KOPT-K1 (cell line): ENCODE results near the gene MST1.

ENCODE experiments used
- H3K27ac ChIP-seq: fragments of 200-600 bp; sonication (generic); 2 replicates; pipeline ENCODE4 v1.5.1; 2016; ENCODE audit warnings: antibody characterized with exemption, mild to moderate bottlenecking, low read depth, low read length; ENCODE audit not compliant: poor library complexity, severe bottlenecking
- H3K36me3 ChIP-seq: fragments of 200-600 bp; sonication (generic); 2 replicates; pipeline ENCODE4 v1.5.1; 2017; ENCODE audit warnings: antibody characterized with exemption, mild to moderate bottlenecking, low read length, moderate library complexity; ENCODE audit not compliant: insufficient read depth
- H3K9me3 ChIP-seq: fragments of 200-600 bp; sonication (generic); 2 replicates; pipeline ENCODE4 v1.5.1; 2017; ENCODE audit warnings: antibody characterized with exemption, low read length, mild to moderate bottlenecking; ENCODE audit not compliant: insufficient read depth, poor library complexity, severe bottlenecking

Gene MST1

DNA sequence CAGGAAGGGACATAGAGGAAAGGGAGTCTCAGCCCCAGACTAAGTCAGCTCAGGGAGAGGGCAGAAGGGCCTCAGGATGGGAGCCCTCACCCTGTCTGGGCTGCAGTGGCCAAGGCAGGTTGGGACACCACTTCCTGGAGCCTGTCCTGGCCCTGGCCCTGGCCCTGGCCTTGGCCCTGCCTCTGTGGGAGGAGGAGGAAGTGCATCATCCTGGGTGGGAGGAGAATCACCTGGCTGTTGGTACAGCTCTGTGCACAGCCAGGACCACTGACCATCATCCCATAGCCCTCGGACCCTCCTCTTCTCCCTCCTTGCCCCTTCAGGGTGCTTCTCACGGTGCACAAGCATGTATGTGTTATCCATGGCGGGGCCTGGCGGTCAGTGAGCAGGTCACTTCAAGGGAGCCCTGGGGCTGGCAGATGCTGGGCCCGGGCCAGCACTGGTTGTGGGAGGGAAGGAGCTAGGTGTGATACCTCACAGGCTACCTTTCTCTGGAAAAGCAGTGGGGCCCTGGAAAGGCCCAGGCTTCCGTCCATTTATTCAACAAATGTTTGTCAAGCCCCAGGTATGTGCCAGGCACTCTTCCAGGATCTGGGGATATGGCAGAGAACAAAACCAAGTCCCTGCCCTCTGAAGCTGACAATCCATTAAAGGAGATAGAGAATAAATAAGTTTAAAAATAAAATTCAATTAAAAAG lies 23.3 kb downstream of the MST1 start:
- Histone ChIP-seq H3K9me3 (no peaks in the 10 kb centered on the region), H3K27ac (no peak overlapping the region)

GRCh38 chr3:49664300-49664699 lies 25.0 kb downstream of the MST1 start:
- H3K36me3 ChIP-seq = no peaks in the 10 kb centered on the region
- no peaks in the 10 kb centered on the region for H3K9me3 ChIP-seq
- H3K27ac ChIP-seq = no peak overlapping the region

More for the DNA sequence above, 23.3 kb downstream of the MST1 start:
- no peaks in the 10 kb centered on the region for H3K36me3 ChIP-seq

- Histone ChIP-seq H3K9me3 (no peaks in the 10 kb centered on the region), H3K36me3 (no peaks in the 10 kb centered on the region), H3K27ac (no peak overlapping the region)
Observed at GRCh38 chr3:49663831-49664230, 25.4 kb downstream of the MST1 start.

DNA sequence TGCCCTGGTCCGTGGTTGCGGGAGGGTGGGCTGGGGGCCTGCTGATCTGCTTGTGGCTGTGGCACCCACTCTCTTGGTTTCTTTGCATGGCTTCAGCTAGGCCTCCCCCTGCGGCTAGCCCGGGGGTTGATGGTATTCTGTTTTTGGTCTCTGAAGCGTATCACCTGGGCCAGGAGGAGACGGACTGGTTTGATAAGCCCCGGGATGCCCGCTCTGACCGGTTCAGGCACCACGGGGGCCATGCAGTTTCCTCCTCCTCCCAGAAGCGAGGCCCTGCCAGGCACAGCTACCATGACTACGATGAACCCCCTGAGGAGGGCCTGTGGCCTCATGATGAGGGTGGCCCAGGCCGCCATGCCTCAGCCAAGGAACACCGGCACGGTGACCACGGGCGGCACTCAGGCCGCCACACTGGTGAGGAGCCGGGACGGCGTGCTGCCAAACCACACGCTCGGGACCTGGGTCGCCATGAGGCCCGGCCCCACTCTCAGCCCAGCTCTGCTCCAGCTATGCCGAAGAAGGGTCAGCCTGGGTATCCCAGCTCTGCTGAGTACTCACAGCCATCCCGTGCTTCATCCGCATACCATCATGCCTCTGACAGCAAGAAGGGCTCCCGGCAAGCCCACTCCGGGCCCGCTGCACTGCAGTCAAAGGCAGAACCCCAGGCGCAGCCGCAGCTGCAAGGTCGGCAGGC lies 26.4 kb downstream of the MST1 start:
- H3K9me3 ChIP-seq = no peaks in the 10 kb centered on the region
- H3K27ac ChIP-seq = no peak overlapping the region
- no peaks in the 10 kb centered on the region for H3K36me3 ChIP-seq

DNA sequence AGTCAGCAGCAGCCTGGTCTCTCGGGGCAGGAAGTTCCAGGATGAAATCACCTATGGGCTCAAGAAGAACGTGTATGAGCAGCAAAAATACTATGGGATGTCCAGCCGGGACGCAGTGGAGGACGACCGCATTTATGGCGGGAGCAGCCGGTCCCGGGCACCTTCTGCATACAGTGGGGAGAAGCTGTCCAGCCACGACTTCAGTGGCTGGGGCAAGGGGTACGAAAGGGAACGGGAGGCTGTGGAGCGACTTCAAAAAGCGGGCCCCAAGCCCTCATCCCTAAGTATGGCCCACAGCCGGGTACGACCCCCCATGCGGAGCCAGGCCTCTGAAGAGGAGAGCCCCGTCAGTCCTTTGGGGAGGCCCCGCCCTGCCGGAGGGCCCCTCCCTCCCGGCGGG lies 27.3 kb downstream of the MST1 start:
- no peaks in the 10 kb centered on the region for H3K36me3 ChIP-seq
- no peaks in the 10 kb centered on the region for H3K9me3 ChIP-seq
- H3K27ac ChIP-seq = no peak overlapping the region

GRCh38 chr3:49661281-49661680 lies 28.0 kb downstream of the MST1 start:
- no peak overlapping the region for H3K27ac ChIP-seq
- no peaks in the 10 kb centered on the region for H3K36me3 ChIP-seq
- H3K9me3 ChIP-seq = no peaks in the 10 kb centered on the region

DNA sequence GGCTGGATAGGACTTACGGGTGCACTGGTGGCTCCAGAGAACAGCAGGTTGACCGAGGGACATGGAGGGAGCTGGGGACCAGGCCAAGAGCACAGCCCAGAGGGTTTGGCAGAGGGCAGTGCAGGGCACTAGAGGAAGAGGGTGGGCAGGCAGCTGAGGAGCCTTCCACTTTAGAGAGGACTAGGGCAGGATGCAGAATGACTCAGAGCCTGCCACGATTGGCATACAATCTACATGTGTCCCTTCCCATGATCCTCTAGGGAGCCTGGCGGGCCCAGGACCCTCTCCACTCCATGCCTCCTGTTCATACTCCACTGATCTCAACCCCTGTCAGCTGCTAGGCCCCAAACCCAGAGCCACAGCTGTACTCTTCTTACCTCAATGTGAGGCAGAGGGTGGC lies 29.5 kb downstream of the MST1 start:
- no peaks in the 10 kb centered on the region for H3K9me3 ChIP-seq
- no peaks in the 10 kb centered on the region for H3K36me3 ChIP-seq
- no peak overlapping the region for H3K27ac ChIP-seq

DNA sequence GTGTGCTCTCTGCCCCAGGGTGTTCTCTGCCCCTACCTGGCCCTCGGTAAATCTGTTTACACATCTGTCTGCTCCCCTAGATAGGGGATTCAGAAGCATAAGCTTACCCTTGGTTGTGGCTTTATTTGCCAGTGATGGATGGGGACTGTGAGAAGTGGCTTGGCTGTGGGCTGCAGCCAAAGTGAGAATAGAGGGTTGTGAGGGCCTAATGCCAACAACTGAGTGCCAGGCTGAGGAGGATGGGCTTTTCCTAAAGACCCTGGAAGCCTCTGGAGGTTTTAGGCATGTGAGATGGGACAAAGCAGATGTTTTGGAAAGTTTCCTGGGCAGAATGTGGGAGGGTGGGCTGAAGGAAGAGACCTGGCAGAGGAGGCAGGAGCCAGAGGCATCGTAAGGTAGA lies 30.6 kb downstream of the MST1 start:
- Histone ChIP-seq H3K36me3 (no peaks in the 10 kb centered on the region), H3K27ac (no peak overlapping the region), H3K9me3 (no peaks in the 10 kb centered on the region)

DNA sequence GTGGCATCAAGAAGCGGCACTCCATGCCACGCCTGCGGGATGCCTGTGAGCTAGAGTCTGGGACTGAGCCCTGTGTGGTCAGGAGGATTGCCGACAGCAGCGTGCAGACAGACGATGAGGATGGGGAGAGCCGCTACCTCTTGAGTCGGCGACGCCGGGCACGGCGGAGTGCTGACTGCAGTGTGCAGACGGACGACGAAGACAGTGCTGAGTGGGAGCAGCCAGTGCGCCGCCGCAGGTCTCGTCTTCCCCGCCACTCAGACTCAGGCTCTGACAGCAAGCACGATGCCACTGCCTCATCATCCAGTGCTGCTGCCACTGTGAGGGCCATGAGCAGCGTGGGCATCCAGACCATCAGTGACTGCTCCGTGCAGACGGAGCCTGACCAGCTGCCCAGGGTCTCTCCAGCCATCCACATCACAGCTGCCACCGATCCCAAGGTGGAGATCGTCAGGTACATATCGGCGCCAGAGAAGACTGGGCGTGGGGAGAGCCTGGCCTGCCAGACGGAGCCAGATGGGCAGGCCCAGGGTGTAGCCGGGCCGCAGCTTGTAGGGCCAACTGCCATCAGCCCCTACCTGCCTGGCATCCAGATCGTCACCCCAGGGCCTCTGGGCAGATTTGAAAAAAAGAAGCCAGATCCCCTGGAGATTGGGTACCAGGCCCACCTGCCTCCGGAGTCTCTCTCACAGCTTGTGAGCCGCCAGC lies 31.9 kb downstream of the MST1 start:
- H3K36me3 ChIP-seq = no peaks in the 10 kb centered on the region

DNA sequence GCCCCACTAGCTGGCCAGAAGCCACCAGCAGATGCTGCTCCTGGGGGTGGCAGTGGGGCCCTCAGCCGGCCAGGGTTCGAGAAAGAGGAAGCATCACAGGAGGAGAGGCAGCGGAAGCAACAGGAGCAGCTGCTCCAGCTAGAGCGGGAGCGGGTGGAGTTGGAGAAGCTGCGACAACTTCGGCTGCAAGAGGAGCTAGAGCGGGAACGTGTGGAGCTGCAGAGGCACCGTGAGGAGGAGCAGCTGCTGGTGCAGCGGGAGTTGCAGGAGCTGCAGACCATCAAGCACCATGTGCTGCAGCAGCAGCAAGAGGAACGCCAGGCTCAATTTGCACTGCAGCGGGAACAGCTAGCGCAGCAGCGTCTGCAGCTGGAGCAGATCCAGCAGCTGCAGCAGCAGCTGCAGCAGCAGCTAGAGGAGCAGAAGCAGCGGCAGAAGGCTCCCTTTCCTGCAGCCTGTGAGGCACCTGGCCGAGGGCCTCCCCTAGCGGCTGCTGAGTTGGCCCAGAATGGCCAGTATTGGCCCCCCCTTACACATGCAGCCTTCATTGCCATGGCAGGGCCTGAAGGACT lies 32.6 kb downstream of the MST1 start:
- Histone ChIP-seq H3K36me3 (no peaks in the 10 kb centered on the region), H3K9me3 (no peaks in the 10 kb centered on the region), H3K27ac (no peak overlapping the region)

More for the DNA sequence above, 31.9 kb downstream of the MST1 start:
- Histone ChIP-seq H3K9me3 (no peaks in the 10 kb centered on the region), H3K27ac (no peak overlapping the region)

DNA sequence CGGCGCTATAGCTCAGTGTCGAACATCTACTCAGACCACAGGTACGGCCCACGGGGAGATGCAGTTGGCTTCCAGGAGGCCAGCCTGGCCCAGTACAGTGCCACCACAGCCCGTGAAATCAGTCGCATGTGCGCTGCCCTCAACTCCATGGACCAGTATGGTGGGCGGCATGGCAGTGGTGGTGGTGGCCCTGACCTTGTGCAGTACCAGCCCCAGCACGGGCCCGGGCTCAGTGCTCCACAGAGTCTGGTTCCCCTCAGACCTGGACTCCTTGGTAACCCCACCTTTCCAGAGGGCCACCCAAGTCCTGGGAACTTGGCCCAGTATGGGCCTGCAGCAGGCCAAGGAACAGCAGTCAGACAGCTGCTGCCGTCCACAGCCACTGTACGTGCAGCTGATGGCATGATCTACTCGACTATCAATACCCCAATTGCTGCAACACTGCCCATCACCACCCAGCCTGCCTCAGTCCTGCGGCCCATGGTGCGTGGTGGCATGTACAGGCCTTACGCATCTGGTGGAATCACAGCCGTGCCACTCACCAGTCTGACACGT lies 33.5 kb downstream of the MST1 start:
- Histone ChIP-seq H3K9me3 (no peaks in the 10 kb centered on the region), H3K36me3 (no peaks in the 10 kb centered on the region), H3K27ac (no peak overlapping the region)

DNA sequence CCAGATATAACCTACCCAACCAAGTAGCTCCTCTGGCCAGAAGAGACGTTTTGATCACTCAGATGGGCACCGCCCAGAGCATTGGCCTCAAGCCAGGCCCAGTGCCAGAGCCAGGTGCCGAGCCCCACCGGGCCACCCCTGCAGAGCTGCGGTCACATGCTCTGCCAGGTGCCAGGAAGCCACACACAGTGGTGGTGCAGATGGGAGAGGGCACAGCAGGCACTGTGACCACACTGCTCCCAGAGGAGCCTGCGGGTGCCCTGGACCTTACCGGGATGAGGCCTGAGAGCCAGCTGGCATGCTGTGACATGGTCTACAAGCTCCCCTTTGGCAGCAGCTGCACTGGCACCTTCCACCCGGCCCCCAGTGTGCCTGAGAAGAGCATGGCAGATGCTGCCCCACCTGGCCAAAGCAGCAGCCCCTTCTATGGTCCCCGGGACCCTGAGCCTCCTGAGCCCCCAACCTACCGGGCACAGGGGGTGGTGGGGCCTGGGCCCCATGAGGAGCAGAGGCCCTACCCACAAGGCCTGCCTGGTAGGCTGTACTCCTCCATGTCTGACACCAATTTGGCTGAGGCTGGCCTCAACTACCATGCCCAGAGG lies 34.2 kb downstream of the MST1 start:
- H3K9me3 ChIP-seq = no peaks in the 10 kb centered on the region
- no peak overlapping the region for H3K27ac ChIP-seq
- H3K36me3 ChIP-seq = no peaks in the 10 kb centered on the region

DNA sequence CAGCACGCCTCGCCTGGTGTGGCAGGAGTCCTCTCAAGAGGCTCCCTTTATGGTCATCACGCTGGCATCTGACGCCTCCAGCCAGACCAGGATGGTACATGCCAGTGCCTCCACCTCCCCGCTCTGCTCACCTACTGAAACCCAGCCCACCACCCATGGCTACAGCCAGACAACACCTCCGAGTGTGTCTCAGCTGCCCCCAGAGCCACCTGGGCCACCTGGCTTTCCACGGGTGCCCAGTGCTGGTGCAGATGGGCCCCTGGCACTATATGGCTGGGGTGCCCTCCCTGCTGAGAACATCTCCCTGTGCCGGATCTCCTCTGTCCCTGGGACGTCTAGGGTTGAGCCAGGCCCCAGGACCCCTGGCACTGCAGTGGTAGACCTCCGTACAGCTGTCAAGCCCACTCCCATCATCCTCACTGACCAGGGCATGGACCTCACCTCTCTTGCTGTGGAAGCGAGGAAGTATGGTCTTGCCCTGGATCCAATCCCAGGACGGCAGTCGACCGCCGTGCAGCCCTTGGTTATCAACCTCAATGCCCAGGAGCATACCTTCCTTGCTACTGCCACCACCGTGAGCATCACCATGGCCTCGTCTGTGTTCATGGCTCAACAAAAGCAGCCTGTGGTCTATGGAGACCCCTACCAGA lies 35.0 kb downstream of the MST1 start:
- H3K27ac ChIP-seq = no peak overlapping the region
- no peaks in the 10 kb centered on the region for H3K9me3 ChIP-seq
- H3K36me3 ChIP-seq = no peaks in the 10 kb centered on the region

DNA sequence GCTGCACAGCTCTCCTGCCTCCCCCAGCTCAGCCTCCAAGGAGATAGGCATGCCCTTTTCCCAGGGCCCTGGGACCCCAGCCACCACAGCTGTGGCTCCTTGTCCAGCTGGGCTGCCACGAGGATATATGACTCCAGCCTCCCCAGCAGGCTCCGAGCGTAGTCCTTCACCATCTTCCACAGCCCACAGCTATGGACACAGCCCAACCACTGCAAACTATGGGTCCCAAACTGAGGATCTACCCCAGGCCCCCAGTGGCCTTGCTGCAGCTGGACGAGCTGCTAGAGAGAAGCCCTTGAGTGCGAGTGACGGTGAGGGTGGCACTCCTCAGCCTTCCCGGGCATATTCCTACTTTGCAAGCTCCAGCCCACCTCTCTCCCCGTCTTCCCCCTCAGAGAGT lies 35.7 kb downstream of the MST1 start:
- H3K36me3 ChIP-seq = no peaks in the 10 kb centered on the region
- no peak overlapping the region for H3K27ac ChIP-seq
- H3K9me3 ChIP-seq = no peaks in the 10 kb centered on the region
